Testis (tissue), 2 donors: Measurements from ENCODE around the gene MLST8.

ENCODE experiments used
- POLR2A ChIP-seq: fragments of 450-650 bp; IDR thresholded peaks from one replicate; pipeline ENCODE4 v1.6.1; 2017; ENCODE audit warnings: antibody characterized with exemption, mild to moderate bottlenecking, moderate library complexity
- TF ChIP-seq, protein P1 (sequence below), 3 experiments: fragments of 450-650 bp in 2 of 3; fragments of 200-600 bp in 1 of 3; sonication (generic) in 1 of 3; IDR thresholded peaks; one replicate each; pipeline ENCODE4 v1.5.1; 2016 to 2019; ENCODE audit warnings: antibody characterized with exemption in 3 of 3, mild to moderate bottlenecking in 2 of 3, moderate library complexity in 1 of 3

DNA sequence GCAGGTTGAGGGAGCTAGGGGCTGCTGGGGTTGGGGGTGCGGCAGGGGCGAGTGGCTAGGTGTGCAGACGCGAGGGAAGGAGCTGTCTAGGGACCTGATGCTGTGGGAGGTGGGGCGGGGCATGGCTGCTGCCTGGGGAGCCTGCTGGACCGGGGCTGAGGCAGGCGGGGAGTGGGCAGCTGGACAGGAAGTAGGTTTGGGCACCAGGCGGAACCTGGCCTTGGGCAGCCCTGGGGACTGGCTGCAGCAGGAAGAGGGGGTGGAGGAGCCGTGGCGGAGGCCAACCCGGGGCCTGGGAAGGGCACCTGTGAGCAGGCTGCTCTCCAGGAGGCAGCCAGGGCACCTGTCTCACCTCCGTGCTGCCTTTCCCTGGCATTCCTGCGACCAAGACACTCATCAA lies 25.1 kb downstream of the MLST8 start:
- no peak for TF ChIP-seq POLR2A
- TF ChIP-seq, protein P1, sequence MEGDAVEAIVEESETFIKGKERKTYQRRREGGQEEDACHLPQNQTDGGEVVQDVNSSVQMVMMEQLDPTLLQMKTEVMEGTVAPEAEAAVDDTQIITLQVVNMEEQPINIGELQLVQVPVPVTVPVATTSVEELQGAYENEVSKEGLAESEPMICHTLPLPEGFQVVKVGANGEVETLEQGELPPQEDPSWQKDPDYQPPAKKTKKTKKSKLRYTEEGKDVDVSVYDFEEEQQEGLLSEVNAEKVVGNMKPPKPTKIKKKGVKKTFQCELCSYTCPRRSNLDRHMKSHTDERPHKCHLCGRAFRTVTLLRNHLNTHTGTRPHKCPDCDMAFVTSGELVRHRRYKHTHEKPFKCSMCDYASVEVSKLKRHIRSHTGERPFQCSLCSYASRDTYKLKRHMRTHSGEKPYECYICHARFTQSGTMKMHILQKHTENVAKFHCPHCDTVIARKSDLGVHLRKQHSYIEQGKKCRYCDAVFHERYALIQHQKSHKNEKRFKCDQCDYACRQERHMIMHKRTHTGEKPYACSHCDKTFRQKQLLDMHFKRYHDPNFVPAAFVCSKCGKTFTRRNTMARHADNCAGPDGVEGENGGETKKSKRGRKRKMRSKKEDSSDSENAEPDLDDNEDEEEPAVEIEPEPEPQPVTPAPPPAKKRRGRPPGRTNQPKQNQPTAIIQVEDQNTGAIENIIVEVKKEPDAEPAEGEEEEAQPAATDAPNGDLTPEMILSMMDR (IDR thresholded peaks at IDR 0.05), result no peak
